ENCODE results near the gene ZSCAN9.

The ZSCAN9 gene

DNA sequence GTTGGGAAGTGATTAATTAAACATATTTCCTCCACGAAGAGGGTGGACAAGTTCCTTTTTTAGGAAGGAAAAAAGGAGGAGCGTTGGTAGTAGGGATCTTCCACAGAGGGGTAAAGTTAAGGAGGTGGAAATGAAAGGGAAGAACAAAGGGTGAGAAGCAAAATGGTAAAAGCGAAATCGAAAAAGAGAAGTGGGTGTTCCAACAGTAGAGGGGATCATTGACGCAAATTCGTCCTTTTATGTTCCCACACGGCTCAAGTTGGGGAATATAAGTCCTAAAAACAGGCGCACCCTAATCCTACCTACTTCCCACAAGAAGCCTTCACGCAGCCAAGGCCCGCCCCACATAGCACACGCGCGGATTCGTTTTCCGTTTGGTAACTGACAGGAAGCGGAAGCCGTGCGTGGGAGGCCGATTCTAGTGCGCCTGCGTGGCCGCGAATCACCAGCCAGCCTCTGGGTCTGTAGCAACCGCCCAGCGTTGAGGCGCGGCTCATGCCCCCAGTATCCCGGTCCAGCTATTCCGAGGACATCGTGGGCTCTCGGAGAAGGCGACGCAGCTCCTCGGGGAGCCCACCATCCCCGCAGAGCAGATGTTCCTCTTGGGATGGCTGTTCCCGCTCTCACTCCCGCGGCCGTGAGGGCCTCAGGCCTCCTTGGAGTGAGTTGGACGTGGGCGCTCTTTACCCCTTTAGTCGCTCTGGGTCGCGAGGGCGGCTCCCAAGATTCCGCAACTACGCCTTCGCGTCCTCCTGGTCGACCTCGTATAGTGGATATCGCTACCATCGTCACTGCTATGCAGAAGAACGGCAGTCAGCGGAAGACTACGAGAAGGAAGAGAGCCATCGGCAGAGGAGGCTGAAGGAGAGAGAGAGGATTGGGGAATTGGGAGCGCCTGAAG lies 34.1 kb downstream of the ZSCAN9 start, which contains the start of gene NKAPL:
TSS of gene NKAPL (plus strand) at position 421 of the 901 bp plus-strand sequence. CDS start at position 496, 75 bp downstream.
- Histone ChIP-seq H3K27ac (replicated peaks) (no peak within 1 kb of the TSS), H3K4me3 (replicated peaks; ENCODE audit: insufficient read depth, low read length) (no peak within 1 kb of the TSS), H3K27me3 (ENCODE audit: insufficient read depth, poor library complexity, severe bottlenecking) (no peaks in the 10 kb centered on the region)
- TF ChIP-seq, protein P1, sequence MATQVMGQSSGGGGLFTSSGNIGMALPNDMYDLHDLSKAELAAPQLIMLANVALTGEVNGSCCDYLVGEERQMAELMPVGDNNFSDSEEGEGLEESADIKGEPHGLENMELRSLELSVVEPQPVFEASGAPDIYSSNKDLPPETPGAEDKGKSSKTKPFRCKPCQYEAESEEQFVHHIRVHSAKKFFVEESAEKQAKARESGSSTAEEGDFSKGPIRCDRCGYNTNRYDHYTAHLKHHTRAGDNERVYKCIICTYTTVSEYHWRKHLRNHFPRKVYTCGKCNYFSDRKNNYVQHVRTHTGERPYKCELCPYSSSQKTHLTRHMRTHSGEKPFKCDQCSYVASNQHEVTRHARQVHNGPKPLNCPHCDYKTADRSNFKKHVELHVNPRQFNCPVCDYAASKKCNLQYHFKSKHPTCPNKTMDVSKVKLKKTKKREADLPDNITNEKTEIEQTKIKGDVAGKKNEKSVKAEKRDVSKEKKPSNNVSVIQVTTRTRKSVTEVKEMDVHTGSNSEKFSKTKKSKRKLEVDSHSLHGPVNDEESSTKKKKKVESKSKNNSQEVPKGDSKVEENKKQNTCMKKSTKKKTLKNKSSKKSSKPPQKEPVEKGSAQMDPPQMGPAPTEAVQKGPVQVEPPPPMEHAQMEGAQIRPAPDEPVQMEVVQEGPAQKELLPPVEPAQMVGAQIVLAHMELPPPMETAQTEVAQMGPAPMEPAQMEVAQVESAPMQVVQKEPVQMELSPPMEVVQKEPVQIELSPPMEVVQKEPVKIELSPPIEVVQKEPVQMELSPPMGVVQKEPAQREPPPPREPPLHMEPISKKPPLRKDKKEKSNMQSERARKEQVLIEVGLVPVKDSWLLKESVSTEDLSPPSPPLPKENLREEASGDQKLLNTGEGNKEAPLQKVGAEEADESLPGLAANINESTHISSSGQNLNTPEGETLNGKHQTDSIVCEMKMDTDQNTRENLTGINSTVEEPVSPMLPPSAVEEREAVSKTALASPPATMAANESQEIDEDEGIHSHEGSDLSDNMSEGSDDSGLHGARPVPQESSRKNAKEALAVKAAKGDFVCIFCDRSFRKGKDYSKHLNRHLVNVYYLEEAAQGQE (IDR thresholded peaks at IDR 0.05; ENCODE audit: insufficient replicate concordance, low read depth): no peak
- TF ChIP-seq POLR2AphosphoS5 (IDR thresholded peaks at IDR 0.05; ENCODE audit: low read depth) (no peak), SPI1 (IDR thresholded peaks at IDR 0.05; ENCODE audit: borderline replicate concordance, low read depth) (no peak), GABPA (IDR thresholded peaks at IDR 0.05; ENCODE audit: low read depth) (no peak)
- TF ChIP-seq, protein P2, sequence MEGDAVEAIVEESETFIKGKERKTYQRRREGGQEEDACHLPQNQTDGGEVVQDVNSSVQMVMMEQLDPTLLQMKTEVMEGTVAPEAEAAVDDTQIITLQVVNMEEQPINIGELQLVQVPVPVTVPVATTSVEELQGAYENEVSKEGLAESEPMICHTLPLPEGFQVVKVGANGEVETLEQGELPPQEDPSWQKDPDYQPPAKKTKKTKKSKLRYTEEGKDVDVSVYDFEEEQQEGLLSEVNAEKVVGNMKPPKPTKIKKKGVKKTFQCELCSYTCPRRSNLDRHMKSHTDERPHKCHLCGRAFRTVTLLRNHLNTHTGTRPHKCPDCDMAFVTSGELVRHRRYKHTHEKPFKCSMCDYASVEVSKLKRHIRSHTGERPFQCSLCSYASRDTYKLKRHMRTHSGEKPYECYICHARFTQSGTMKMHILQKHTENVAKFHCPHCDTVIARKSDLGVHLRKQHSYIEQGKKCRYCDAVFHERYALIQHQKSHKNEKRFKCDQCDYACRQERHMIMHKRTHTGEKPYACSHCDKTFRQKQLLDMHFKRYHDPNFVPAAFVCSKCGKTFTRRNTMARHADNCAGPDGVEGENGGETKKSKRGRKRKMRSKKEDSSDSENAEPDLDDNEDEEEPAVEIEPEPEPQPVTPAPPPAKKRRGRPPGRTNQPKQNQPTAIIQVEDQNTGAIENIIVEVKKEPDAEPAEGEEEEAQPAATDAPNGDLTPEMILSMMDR (IDR thresholded peaks at IDR 0.05; ENCODE audit: insufficient read depth, low read length): no peak
- no peak for DNase-seq (ENCODE audit: low read depth in 1 of 2, low spot score in 1 of 2)

DNA sequence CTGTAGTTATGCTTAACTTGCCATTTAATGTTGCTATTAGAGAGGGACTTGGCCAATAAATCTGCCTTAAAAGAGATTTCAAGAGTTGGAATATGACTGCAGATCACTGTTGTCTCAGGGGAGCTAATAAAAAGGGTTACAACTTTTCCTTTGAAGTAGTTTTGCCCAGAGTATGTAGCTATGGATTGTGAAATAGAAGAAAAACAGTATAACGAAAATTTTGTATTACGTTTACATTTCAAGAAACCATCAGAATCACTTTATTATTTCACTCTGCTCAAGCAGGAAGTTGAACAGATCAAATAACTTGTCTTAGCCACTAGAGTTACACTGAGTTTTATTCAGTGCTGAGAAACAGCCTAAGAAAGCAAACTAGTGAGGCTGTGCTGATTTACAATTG lies 38.8 kb downstream of the ZSCAN9 start:
- Histone ChIP-seq H3K4me3 (replicated peaks; ENCODE audit: insufficient read depth, low read length) (no peak overlapping the region), H3K27me3 (ENCODE audit: insufficient read depth, poor library complexity, severe bottlenecking) (no peaks in the 10 kb centered on the region), H3K27ac (replicated peaks) (no peak overlapping the region)
- TF ChIP-seq, protein P1 (IDR thresholded peaks at IDR 0.05; ENCODE audit: insufficient replicate concordance, low read depth): no peak
- TF ChIP-seq, protein P2 (IDR thresholded peaks at IDR 0.05; ENCODE audit: insufficient read depth, low read length): no peak
- no peak for DNase-seq (ENCODE audit: low read depth in 1 of 2, low spot score in 1 of 2)

DNA sequence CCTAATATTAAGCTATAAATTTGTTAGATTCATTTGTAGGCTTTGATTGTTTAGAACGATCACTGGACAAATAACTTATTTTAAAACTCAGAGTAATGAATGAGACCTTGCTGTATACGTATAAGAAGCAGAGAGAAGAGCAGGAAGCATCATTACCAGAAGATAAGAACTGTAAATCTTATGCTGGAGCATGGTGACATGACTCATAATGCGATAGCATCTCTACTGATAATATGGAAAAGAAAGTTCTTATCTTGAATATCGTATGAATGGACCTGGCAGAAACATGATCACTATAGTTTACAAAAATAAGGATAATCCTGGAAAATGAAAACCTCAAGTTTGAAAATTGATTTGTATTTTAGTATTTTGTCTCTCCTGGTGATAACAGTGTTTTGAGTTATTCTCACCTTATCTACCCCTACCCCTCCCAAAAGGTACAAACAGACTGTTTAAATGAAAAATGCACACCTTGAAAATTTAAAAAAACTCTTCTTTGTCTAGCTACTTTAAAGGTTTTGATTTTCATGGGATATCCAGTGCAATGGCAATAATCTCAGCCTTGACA lies 39.8 kb downstream of the ZSCAN9 start:
- H3K27ac ChIP-seq (replicated peaks): no peak overlapping the region
- DNase-seq (ENCODE audit: low read depth in 1 of 2, low spot score in 1 of 2): no peak
- no peaks in the 10 kb centered on the region for H3K27me3 ChIP-seq (ENCODE audit: insufficient read depth, poor library complexity, severe bottlenecking)
- no peak overlapping the region for H3K4me3 ChIP-seq (replicated peaks; ENCODE audit: insufficient read depth, low read length)
- TF ChIP-seq, protein P1 (IDR thresholded peaks at IDR 0.05; ENCODE audit: insufficient replicate concordance, low read depth): no peak
- TF ChIP-seq POLR2AphosphoS5 (IDR thresholded peaks at IDR 0.05; ENCODE audit: low read depth) (no peak), SPI1 (IDR thresholded peaks at IDR 0.05; ENCODE audit: borderline replicate concordance, low read depth) (no peak)
- TF ChIP-seq, protein P2 (IDR thresholded peaks at IDR 0.05; ENCODE audit: insufficient read depth, low read length): no peak

All from HL-60 (cell line).